IMR-90 (cell line): ENCODE measurements around the gene EIF3K. TPM values are rescaled to one million over a fixed set of nuclear protein-coding genes. Genes with fewer than 3 reads are reported as not detected.

Experiments
- ATAC-seq: fragments of 200-7000 bp; cut with Tn5 transposase; 2 replicates; pipeline ENCODE4 v1.9.1; 2020; ENCODE audit warnings: low read depth, mild to moderate bottlenecking, moderate library complexity
- BruUV-seq: library from RNA; stranded (reverse); fragments of 400-500 nt; replicated peaks from 2 replicates; lab custom pipeline; 2021; lab: Mats Ljungman, UMichigan
- CTCF ChIA-PET: fragments of 300-600 bp; formaldehyde crosslinking; extraction: SDS; loops from one replicate; lab custom pipeline; 2021; ENCODE audit warnings: antibody characterized with exemption; lab: Yijun Ruan, JAX
- POLR2A ChIA-PET: fragments of 300-600 bp; sonication (Branson Sonifier 250); formaldehyde crosslinking; loops from one replicate; lab custom pipeline; 2022; ENCODE audit warnings: antibody characterized with exemption; ENCODE audit not compliant: unreplicated experiment; lab: Charles Lee
- DNase-seq: peaks from one replicate; pipeline ENCODE4 v3.0.0; 2013
- H2AFZ ChIP-seq: replicated peaks from 2 replicates; pipeline ENCODE3; 2013; ENCODE audit warnings: low read length, mild to moderate bottlenecking; ENCODE audit not compliant: poor library complexity
- H2AK5ac ChIP-seq: 2 replicates; pipeline ENCODE4 v1.6.1; 2013; ENCODE audit warnings: low read depth, low read length, inconsistent platforms
- H2AK9ac ChIP-seq: replicated peaks from 2 replicates; pipeline ENCODE3; 2013; ENCODE audit warnings: mild to moderate bottlenecking, low read depth, low read length, moderate library complexity; ENCODE audit not compliant: poor library complexity
- H2BK120ac ChIP-seq: 2 replicates; pipeline ENCODE4 v1.6.1; 2013; ENCODE audit warnings: low read depth, low read length, inconsistent platforms
- H2BK15ac ChIP-seq: 3 replicates; pipeline ENCODE4 v1.6.1; 2013; ENCODE audit warnings: low read depth, low read length, inconsistent platforms
- H2BK20ac ChIP-seq: 2 replicates; pipeline ENCODE4 v1.6.1; 2013; ENCODE audit warnings: low read depth, mild to moderate bottlenecking, inconsistent platforms, low read length, moderate library complexity
- H2BK5ac ChIP-seq: 2 replicates; pipeline ENCODE4 v1.6.1; 2013; ENCODE audit warnings: mild to moderate bottlenecking, low read depth, low read length, inconsistent platforms; ENCODE audit not compliant: poor library complexity, severe bottlenecking
- H3K14ac ChIP-seq: replicated peaks from 2 replicates; pipeline ENCODE4 v1.6.1; 2013; ENCODE audit warnings: low read depth, low read length, inconsistent platforms
- H3K18ac ChIP-seq: 2 replicates; pipeline ENCODE4 v1.6.1; 2013; ENCODE audit warnings: low read depth, low read length, control low read depth
- H3K23ac ChIP-seq: 2 replicates; pipeline ENCODE4 v1.6.1; 2013; ENCODE audit warnings: low read depth, low read length, inconsistent platforms
- H3K27ac ChIP-seq: 2 replicates; pipeline ENCODE4 v1.5.1; 2013; ENCODE audit warnings: mild to moderate bottlenecking, control low read depth, low read length; ENCODE audit not compliant: insufficient read depth
- H3K27me3 ChIP-seq: 2 replicates; pipeline ENCODE4 v1.6.1; 2013; ENCODE audit warnings: low read length; ENCODE audit not compliant: control insufficient read depth, insufficient read depth
- H3K36me3 ChIP-seq: 2 replicates; pipeline ENCODE4 v1.6.1; 2013; ENCODE audit warnings: low read length, mixed read lengths; ENCODE audit not compliant: control insufficient read depth, insufficient read depth
- H3K4ac ChIP-seq: 2 replicates; pipeline ENCODE4 v1.6.1; 2013; ENCODE audit warnings: low read depth, low read length, inconsistent platforms
- H3K4me1 ChIP-seq: 2 replicates; pipeline ENCODE4 v1.6.1; 2013; ENCODE audit warnings: low read length, mixed read lengths; ENCODE audit not compliant: control insufficient read depth, insufficient read depth
- H3K4me2 ChIP-seq: 2 replicates; pipeline ENCODE4 v1.6.1; 2013; ENCODE audit warnings: low read depth, mild to moderate bottlenecking, control low read depth, low read length, moderate library complexity
- H3K4me3 ChIP-seq: 2 replicates; pipeline ENCODE4 v1.5.1; 2013; ENCODE audit warnings: low read depth, mild to moderate bottlenecking, control low read depth, low read length, moderate library complexity; ENCODE audit not compliant: insufficient read depth
- H3K56ac ChIP-seq: 2 replicates; pipeline ENCODE4 v1.6.1; 2013; ENCODE audit warnings: low read length, inconsistent platforms; ENCODE audit not compliant: insufficient read depth; ENCODE audit errors: extremely low read depth
- H3K79me1 ChIP-seq, 2 experiments: 2 replicates each; pipeline ENCODE4 v1.6.1; 2013; ENCODE audit warnings: low read length in 2 of 2, inconsistent platforms in 1 of 2, low read depth in 1 of 2
- H3K9ac ChIP-seq: 2 replicates; pipeline ENCODE4 v1.6.1; 2013; ENCODE audit warnings: low read depth, low read length, control low read depth
- H3K9me1 ChIP-seq: 2 replicates; pipeline ENCODE4 v1.6.1; 2013; ENCODE audit warnings: low read length, inconsistent platforms; ENCODE audit not compliant: insufficient read depth
- H3K9me3 ChIP-seq: 2 replicates; pipeline ENCODE4 v1.6.1; 2013; ENCODE audit warnings: low read length; ENCODE audit not compliant: control insufficient read depth, insufficient read depth
- H4K20me1 ChIP-seq: 2 replicates; pipeline ENCODE4 v1.6.1; 2013; ENCODE audit warnings: low read length, inconsistent platforms; ENCODE audit not compliant: insufficient read depth
- H4K5ac ChIP-seq: 2 replicates; pipeline ENCODE4 v1.6.1; 2013; ENCODE audit warnings: mild to moderate bottlenecking, low read depth, low read length, control low read depth
- H4K8ac ChIP-seq, 2 experiments: 2 replicates each; pipeline ENCODE4 v1.6.1; 2013; ENCODE audit warnings: low read depth in 2 of 2, low read length in 2 of 2, control low read depth in 1 of 2, inconsistent platforms in 1 of 2
- H4K91ac ChIP-seq: 2 replicates; pipeline ENCODE4 v1.6.1; 2013; ENCODE audit warnings: low read depth, low read length, inconsistent platforms; ENCODE audit not compliant: insufficient read depth
- BHLHE40 ChIP-seq: fragments of 150-350 bp; IDR thresholded peaks from 2 replicates; pipeline ENCODE4 v1.6.1; 2016; ENCODE audit warnings: mild to moderate bottlenecking, low read depth, low read length
- CEBPB ChIP-seq: IDR thresholded peaks from 2 replicates; pipeline ENCODE4 v1.6.1; 2012; ENCODE audit warnings: low read depth, low read length, improper control_type of control experiment
- CHD1 ChIP-seq: IDR thresholded peaks from 2 replicates; pipeline ENCODE4 v1.6.1; 2012; ENCODE audit warnings: low read depth, low read length, improper control_type of control experiment
- CTCF ChIP-seq: conservative IDR thresholded peaks from 2 replicates; pipeline ENCODE4 v1.5.1; 2012; ENCODE audit warnings: mild to moderate bottlenecking, low read depth, low read length, improper control_type of control experiment
- FOS ChIP-seq: fragments of 150-350 bp; IDR thresholded peaks from 2 replicates; pipeline ENCODE4 v1.6.1; 2016; ENCODE audit warnings: low read depth, low read length
- MAFK ChIP-seq: IDR thresholded peaks from 2 replicates; pipeline ENCODE4 v1.6.1; 2012; ENCODE audit warnings: low read depth, low read length, improper control_type of control experiment
- MAZ ChIP-seq: IDR thresholded peaks from 2 replicates; pipeline ENCODE4 v1.6.1; 2012; ENCODE audit warnings: low read depth, mild to moderate bottlenecking, low read length, improper control_type of control experiment, moderate library complexity, borderline replicate concordance
- MXI1 ChIP-seq: IDR thresholded peaks from 2 replicates; pipeline ENCODE4 v1.6.1; 2012; ENCODE audit warnings: low read depth, mild to moderate bottlenecking, low read length, moderate library complexity, borderline replicate concordance
- NFE2L2 ChIP-seq: fragments of 150-350 bp; IDR thresholded peaks from 2 replicates; pipeline ENCODE4 v1.6.1; 2016; ENCODE audit warnings: low read depth, mild to moderate bottlenecking, low read length
- POLR2A ChIP-seq: IDR thresholded peaks from 2 replicates; pipeline ENCODE4 v1.6.1; 2012; ENCODE audit warnings: mild to moderate bottlenecking, low read depth, low read length
- RCOR1 ChIP-seq: IDR thresholded peaks from 2 replicates; pipeline ENCODE4 v1.6.1; 2012; ENCODE audit warnings: mild to moderate bottlenecking, low read length, improper control_type of control experiment; ENCODE audit not compliant: insufficient replicate concordance
- RFX5 ChIP-seq: IDR thresholded peaks from 2 replicates; pipeline ENCODE4 v1.8.0; 2012; ENCODE audit warnings: low read depth, mild to moderate bottlenecking, low read length, moderate library complexity
- SMC3 ChIP-seq: fragments of 150-350 bp; IDR thresholded peaks from 2 replicates; pipeline ENCODE4 v1.6.1; 2016; ENCODE audit warnings: low read depth, mild to moderate bottlenecking, antibody characterized with exemption, low read length, moderate library complexity
- WGBS, 2 experiments: methylation state at CpG; one replicate each; pipeline versions ENCODE4 v1.1.5 to v1.1.7; 2013; ENCODE audit warnings: missing lambda C conversion rate in 2 of 2; ENCODE audit not compliant: insufficient read length in 1 of 2; ENCODE audit errors: extremely low coverage in 2 of 2; 5-methylcytosine and 5-hydroxymethylcytosine counted together
- dilution Hi-C: fragments of 300-500 bp; cut with HindIII; formaldehyde crosslinking; loops from one replicate; pipeline ENCODE4 v1.14.3; 2018; ENCODE audit warnings: low sequenced_read_pairs; ENCODE audit not compliant: unreplicated experiment
- in situ Hi-C: fragments of 300-500 bp; cut with MboI; formaldehyde crosslinking; loops from 3 replicates; pipeline ENCODE4 v1.14.3; 2019; ENCODE audit warnings: low sequenced_read_pairs, inconsistent platforms, mixed read lengths
- intact Hi-C: fragments of 100-400 bp; cut with micrococcal nuclease; formaldehyde crosslinking; loops from 2 replicates; pipeline ENCODE4 v1.10.0; 2022
- polyA plus RNA-seq, 3 experiments: library from polyadenylated mRNA; depleted of rRNA; stranded (reverse); fragments of >200 nt; gene quantifications; 2 replicates each; pipeline ENCODE4 v1.2.3, GENCODE V29; 2012; ENCODE audit warnings: low replicate concordance in 1 of 3
- total RNA-seq: library from RNA; depleted of rRNA; stranded (reverse); fragments of >200 nt; gene quantifications from 2 replicates; pipeline ENCODE4 v1.2.3, GENCODE V29; 2012

EIF3K gene
- total and polyA plus RNA-seq, 2 of the 4 experiments (the other 2 are of a cell fraction), result 575 to 1,137 TPM

GRCh38 chr19:38599722-38600121 lies 19.3 kb upstream of the EIF3K start:
- Histone ChIP-seq H4K8ac (no peak overlapping the region), H3K23ac (no peak overlapping the region), H3K4me1 (no peaks in the 10 kb centered on the region), H2AK5ac (no peak overlapping the region), H4K91ac (no peak overlapping the region), H2AFZ (no peak overlapping the region), H2BK120ac (no peak overlapping the region), H4K5ac (no peak overlapping the region), H3K27ac (no peak overlapping the region), H3K56ac (no peak overlapping the region), H2BK5ac (no peak overlapping the region), H4K20me1 (no peaks in the 10 kb centered on the region), H3K9me1 (no peaks in the 10 kb centered on the region), H3K14ac (no peak overlapping the region), H3K79me1 (no peaks in the 10 kb centered on the region), H3K18ac (no peak overlapping the region), H2BK15ac (no peak overlapping the region), H3K4ac (no peak overlapping the region), H2AK9ac (no peak overlapping the region), H3K9me3 (no peaks in the 10 kb centered on the region), H3K9ac (no peak overlapping the region), H3K36me3 (no peaks in the 10 kb centered on the region), H2BK20ac (no peak overlapping the region), H3K4me3 (no peak overlapping the region), H3K27me3 (peaks cover 2% of the 10 kb centered on the region), H3K4me2 (no peak overlapping the region)
- intact Hi-C loops, result no loop called here
- DNase-seq, result no peak
- CTCF ChIA-PET, result no interaction called here
- POLR2A ChIA-PET, result no interaction called here
- dilution Hi-C loops, result no loop called here
- no TSS peak for BruUV-seq
- WGBS, 2 experiments, result 100% methylated on average over 1 of the region's 11 CpGs; no CpG with 5 or more reads in 1 of the 2 experiments
- no peak for TF ChIP-seq POLR2A
- no peak for TF ChIP-seq FOS
- no peak for TF ChIP-seq MAFK
- no peak for TF ChIP-seq MXI1
- TF ChIP-seq MAZ, result no peak
- TF ChIP-seq RCOR1, result no peak
- no peak for TF ChIP-seq SMC3
- no peak for TF ChIP-seq RFX5
- no peak for TF ChIP-seq CTCF
- TF ChIP-seq NFE2L2, result no peak
- no peak for TF ChIP-seq CHD1
- no peak for TF ChIP-seq BHLHE40
- TF ChIP-seq CEBPB, result no peak
- in situ Hi-C loops, result no loop called here
- ATAC-seq, result no peak
